H1 (cell line): Measurements from ENCODE around the gene SLC25A24. TPM values are rescaled to one million over a fixed set of nuclear protein-coding genes. Genes with fewer than 3 reads are reported as not detected.

Experiments used
- CHD7 ChIP-seq: fragments of 300-600 bp; sonication (generic); IDR thresholded peaks from 2 replicates; pipeline ENCODE4 v1.7.1; 2012; ENCODE audit warnings: low read length, moderate library complexity, mild to moderate bottlenecking, inconsistent platforms; ENCODE audit not compliant: insufficient replicate concordance
- CTCF ChIP-seq, 3 experiments: IDR thresholded peaks; 1 replicate in 2 of 3; 2 replicates in 1 of 3; pipeline versions ENCODE4 v1.5.1 to v1.6.1; 2011; ENCODE audit warnings: low read length in 3 of 3, mild to moderate bottlenecking in 3 of 3, inconsistent platforms in 2 of 3, low read depth in 1 of 3, moderate library complexity in 1 of 3; ENCODE audit not compliant: insufficient read depth in 1 of 3; ENCODE audit errors: control extremely low read depth in 1 of 3
- NRF1 ChIP-seq: IDR thresholded peaks from 2 replicates; pipeline ENCODE4 v1.6.1; 2011; ENCODE audit warnings: mild to moderate bottlenecking, low read depth, low read length, improper control_type of control experiment
- PHF8 ChIP-seq: fragments of 200-600 bp; sonication (generic); conservative IDR thresholded peaks from 2 replicates; pipeline ENCODE4 v1.7.1; 2012; ENCODE audit warnings: low read depth, mild to moderate bottlenecking, inconsistent platforms, low read length, moderate library complexity
- POLR2AphosphoS5 ChIP-seq: IDR thresholded peaks from 2 replicates; pipeline ENCODE4 v1.6.1; 2011; ENCODE audit warnings: low read depth, low read length
- RBBP5 ChIP-seq: IDR thresholded peaks from 2 replicates; pipeline ENCODE4 v1.7.1; 2012; ENCODE audit warnings: low read depth, mild to moderate bottlenecking, inconsistent platforms, low read length, moderate library complexity, borderline replicate concordance
- RNF2 ChIP-seq: fragments of 200-900, 300-1000 bp; sonication (generic); IDR thresholded peaks from 2 replicates; pipeline ENCODE4 v1.7.1; 2016; ENCODE audit warnings: borderline replicate concordance, low read depth, mild to moderate bottlenecking, antibody characterized with exemption, low read length; ENCODE audit not compliant: poor library complexity, severe bottlenecking; ENCODE audit errors: missing control alignments
- SP2 ChIP-seq: IDR thresholded peaks from 2 replicates; pipeline ENCODE4 v1.6.1; 2012; ENCODE audit warnings: mild to moderate bottlenecking, low read length, inconsistent platforms
- SUZ12 ChIP-seq: fragments of 200-600 bp; sonication (generic); IDR thresholded peaks from 2 replicates; pipeline ENCODE4 v1.6.1; 2012; ENCODE audit warnings: mild to moderate bottlenecking, inconsistent platforms, low read length, moderate library complexity, mixed read lengths
- polyA plus RNA-seq, 7 experiments: library from polyadenylated mRNA; depleted of rRNA in 3 of 7; stranded (reverse) in 5 of 7; unstranded in 2 of 7; fragments of >200 nt in 5 of 7; fragments of 200-250 nt in 2 of 7; gene quantifications; 1 replicate in 5 of 7; 2 replicates in 1 of 7; 4 replicates in 1 of 7; pipeline versions ENCODE4 v1.2.1 to v1.2.3, GENCODE V29; 2011 to 2013; ENCODE audit warnings: missing spikeins in 2 of 7, mixed read lengths in 2 of 7
- total RNA-seq: library from RNA; stranded (reverse); fragmentation: NEBNext Ultra II Directional; extraction: Animal tissue kit (Norgen Biotek cat#: 25700); gene quantifications from 2 replicates; pipeline ENCODE4 v1.2.1, GENCODE V29; 2021

The SLC25A24 gene
- total and polyA plus RNA-seq, 2 of the 8 experiments (the other 6 are each of a cell fraction or from before 2014, with no cell fraction given): 13.6 to 40.6 TPM

GRCh38 chr1:108154314-108154713 is 45.8 kb downstream of the SLC25A24 start (continued):
- no peak for TF ChIP-seq CHD7
- TF ChIP-seq SP2: no peak
- TF ChIP-seq RBBP5: no peak
- no peak for TF ChIP-seq PHF8
- TF ChIP-seq CTCF (IDR thresholded peaks at IDR 0.05; ENCODE audit: control extremely low read depth in 1 of 3, insufficient read depth in 1 of 3, low read depth in 1 of 3, low read length in 3 of 3): no peak
- no peak for TF ChIP-seq SUZ12
- TF ChIP-seq RNF2: no peak
- TF ChIP-seq NRF1: no peak
- TF ChIP-seq POLR2AphosphoS5: no peak
